Peyer's patch (tissue), 4 donors: ENCODE results near the gene RABGAP1.

Source experiments
- POLR2A ChIP-seq, 2 donors: fragments of 450-650 bp; IDR thresholded peaks; one replicate each; pipeline ENCODE4 v1.5.1; 2017; ENCODE audit warnings: antibody characterized with exemption in 2 of 2, mild to moderate bottlenecking in 2 of 2, moderate library complexity in 2 of 2
- TF ChIP-seq, protein P1 (sequence below), 6 experiments: fragments of 450-650 bp in 4 of 6; fragments of 200-600 bp in 2 of 6; sonication (generic) in 1 of 6; IDR thresholded peaks; one replicate each; pipeline ENCODE4 v1.5.1; 2017 to 2019; ENCODE audit warnings: antibody characterized with exemption in 6 of 6, mild to moderate bottlenecking in 3 of 6, moderate library complexity in 1 of 6

DNA sequence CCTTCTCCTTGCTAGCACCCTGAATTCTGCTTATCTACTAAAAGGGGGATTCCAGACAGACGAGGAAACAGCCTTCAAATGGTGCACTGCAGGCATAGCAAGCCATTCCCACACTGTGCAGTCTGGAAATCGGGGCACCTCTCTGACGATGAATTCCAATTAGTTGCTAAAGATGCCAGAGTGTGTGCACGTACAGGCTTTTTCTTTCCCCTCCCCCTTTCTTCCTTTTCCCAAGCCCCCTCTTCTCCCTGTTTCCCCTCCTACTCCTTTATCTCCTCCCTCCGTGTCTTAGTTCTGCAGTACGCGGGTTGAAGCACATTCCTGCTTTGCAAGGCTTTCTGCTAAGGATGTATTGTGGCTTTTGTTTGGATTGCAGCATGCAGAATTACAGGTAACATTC, 92.5 kb downstream of the RABGAP1 start, which contains the start of gene GPR21:
- TF ChIP-seq, protein P1, sequence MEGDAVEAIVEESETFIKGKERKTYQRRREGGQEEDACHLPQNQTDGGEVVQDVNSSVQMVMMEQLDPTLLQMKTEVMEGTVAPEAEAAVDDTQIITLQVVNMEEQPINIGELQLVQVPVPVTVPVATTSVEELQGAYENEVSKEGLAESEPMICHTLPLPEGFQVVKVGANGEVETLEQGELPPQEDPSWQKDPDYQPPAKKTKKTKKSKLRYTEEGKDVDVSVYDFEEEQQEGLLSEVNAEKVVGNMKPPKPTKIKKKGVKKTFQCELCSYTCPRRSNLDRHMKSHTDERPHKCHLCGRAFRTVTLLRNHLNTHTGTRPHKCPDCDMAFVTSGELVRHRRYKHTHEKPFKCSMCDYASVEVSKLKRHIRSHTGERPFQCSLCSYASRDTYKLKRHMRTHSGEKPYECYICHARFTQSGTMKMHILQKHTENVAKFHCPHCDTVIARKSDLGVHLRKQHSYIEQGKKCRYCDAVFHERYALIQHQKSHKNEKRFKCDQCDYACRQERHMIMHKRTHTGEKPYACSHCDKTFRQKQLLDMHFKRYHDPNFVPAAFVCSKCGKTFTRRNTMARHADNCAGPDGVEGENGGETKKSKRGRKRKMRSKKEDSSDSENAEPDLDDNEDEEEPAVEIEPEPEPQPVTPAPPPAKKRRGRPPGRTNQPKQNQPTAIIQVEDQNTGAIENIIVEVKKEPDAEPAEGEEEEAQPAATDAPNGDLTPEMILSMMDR (IDR thresholded peaks at IDR 0.05): no peak
- no peak for TF ChIP-seq POLR2A (IDR thresholded peaks at IDR 0.05)
